ENCODE data around the gene AGAP3. TPM values are rescaled to one million over a fixed set of nuclear protein-coding genes. Genes with fewer than 3 reads are reported as not detected.

AGAP3 gene
- polyA plus RNA-seq, 3 donors = 6.4 to 133 (median 6.8) TPM

- WGBS (ENCODE audit: insufficient coverage) = 98% methylated on average over 9 of the region's 16 CpGs
These were observed 47.2 kb downstream of the AGAP3 start for GRCh38 chr7:151133266-151133985.

GRCh38 chr7:151133986-151134742 lies 47.9 kb downstream of the AGAP3 start:
- Histone ChIP-seq H3K27ac (ENCODE audit: low read depth in 1 of 2, low read length in 2 of 2) (no peak overlapping the region), H2AFZ (ENCODE audit: insufficient read depth, low read depth, low read length, poor library complexity, severe bottlenecking) (no peak overlapping the region), H3K4me2 (replicated peaks; ENCODE audit: extremely low read depth, low read length, poor library complexity, severe bottlenecking) (no peak overlapping the region), H3K4me1 (ENCODE audit: control insufficient read depth in 1 of 2, insufficient read depth in 2 of 2, low read length in 2 of 2) (no peaks in the 10 kb centered on the region), H3K79me2 (ENCODE audit: insufficient read depth, low read length) (no peaks in the 10 kb centered on the region), H3K27me3 (ENCODE audit: control insufficient read depth in 2 of 2, insufficient read depth in 2 of 2, low read length in 2 of 2) (no peaks in the 10 kb centered on the region), H3K36me3 (replicated peaks in 1 of 2; ENCODE audit: control insufficient read depth in 1 of 2, insufficient read depth in 2 of 2, low read length in 2 of 2) (peaks cover 40 to 80% of the 10 kb centered on the region in 2 donors), H3K9me3 (replicated peaks in 1 of 2; ENCODE audit: control insufficient read depth in 1 of 2, insufficient read depth in 1 of 2, low read length in 2 of 2) (no peaks in the 10 kb centered on the region), H3K9ac (ENCODE audit: insufficient read depth, low read length, poor library complexity, severe bottlenecking) (no peak overlapping the region), H4K20me1 (ENCODE audit: insufficient read depth, low read length) (peaks cover 9% of the 10 kb centered on the region), H3K4me3 (replicated peaks in 1 of 3; ENCODE audit: low read depth in 2 of 3, low read length in 3 of 3) (no peak overlapping the region)
- Mint-ChIP-seq H3K27me3 (ENCODE audit: low read depth in 3 of 3) (peaks cover 0 to 2% (median 2%) of the 10 kb centered on the region in 3 donors), H3K4me3 (no peak overlapping the region), H3K9me3 (no peaks in the 10 kb centered on the region), H3K4me1 (no peaks in the 10 kb centered on the region), H3K36me3 (peaks cover 53 to 60% of the 10 kb centered on the region in 2 donors), H3K27ac (no peak overlapping the region)
- no peak for DNase-seq
- TF ChIP-seq, protein P1, sequence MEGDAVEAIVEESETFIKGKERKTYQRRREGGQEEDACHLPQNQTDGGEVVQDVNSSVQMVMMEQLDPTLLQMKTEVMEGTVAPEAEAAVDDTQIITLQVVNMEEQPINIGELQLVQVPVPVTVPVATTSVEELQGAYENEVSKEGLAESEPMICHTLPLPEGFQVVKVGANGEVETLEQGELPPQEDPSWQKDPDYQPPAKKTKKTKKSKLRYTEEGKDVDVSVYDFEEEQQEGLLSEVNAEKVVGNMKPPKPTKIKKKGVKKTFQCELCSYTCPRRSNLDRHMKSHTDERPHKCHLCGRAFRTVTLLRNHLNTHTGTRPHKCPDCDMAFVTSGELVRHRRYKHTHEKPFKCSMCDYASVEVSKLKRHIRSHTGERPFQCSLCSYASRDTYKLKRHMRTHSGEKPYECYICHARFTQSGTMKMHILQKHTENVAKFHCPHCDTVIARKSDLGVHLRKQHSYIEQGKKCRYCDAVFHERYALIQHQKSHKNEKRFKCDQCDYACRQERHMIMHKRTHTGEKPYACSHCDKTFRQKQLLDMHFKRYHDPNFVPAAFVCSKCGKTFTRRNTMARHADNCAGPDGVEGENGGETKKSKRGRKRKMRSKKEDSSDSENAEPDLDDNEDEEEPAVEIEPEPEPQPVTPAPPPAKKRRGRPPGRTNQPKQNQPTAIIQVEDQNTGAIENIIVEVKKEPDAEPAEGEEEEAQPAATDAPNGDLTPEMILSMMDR (IDR thresholded peaks at IDR 0.05) = no peak
- intact Hi-C loops (cut with micrococcal nuclease) = no loop called here
- 97% methylated on average over 21 of the region's 24 CpGs for WGBS (ENCODE audit: insufficient coverage)

More at GRCh38 chr7:151133266-151133985, 47.2 kb downstream of the AGAP3 start:
- H3K36me3 Mint-ChIP-seq = peaks cover 57 to 64% of the 10 kb centered on the region in 2 donors
- Histone ChIP-seq H3K4me2 (replicated peaks; ENCODE audit: extremely low read depth, low read length, poor library complexity, severe bottlenecking) (no peak overlapping the region), H3K79me2 (ENCODE audit: insufficient read depth, low read length) (no peaks in the 10 kb centered on the region), H3K4me1 (ENCODE audit: control insufficient read depth in 1 of 2, insufficient read depth in 2 of 2, low read length in 2 of 2) (no peaks in the 10 kb centered on the region), H3K4me3 (replicated peaks in 1 of 3; ENCODE audit: low read depth in 2 of 3, low read length in 3 of 3) (no peak overlapping the region), H3K9me3 (replicated peaks in 1 of 2; ENCODE audit: control insufficient read depth in 1 of 2, insufficient read depth in 1 of 2, low read length in 2 of 2) (no peaks in the 10 kb centered on the region), H3K36me3 (replicated peaks in 1 of 2; ENCODE audit: control insufficient read depth in 1 of 2, insufficient read depth in 2 of 2, low read length in 2 of 2) (peaks cover 47 to 87% of the 10 kb centered on the region in 2 donors), H3K9ac (ENCODE audit: insufficient read depth, low read length, poor library complexity, severe bottlenecking) (no peak overlapping the region), H2AFZ (ENCODE audit: insufficient read depth, low read depth, low read length, poor library complexity, severe bottlenecking) (no peak overlapping the region), H3K27me3 (ENCODE audit: control insufficient read depth in 2 of 2, insufficient read depth in 2 of 2, low read length in 2 of 2) (no peaks in the 10 kb centered on the region), H3K27ac (ENCODE audit: low read depth in 1 of 2, low read length in 2 of 2) (no peak overlapping the region), H4K20me1 (ENCODE audit: insufficient read depth, low read length) (peaks cover 16% of the 10 kb centered on the region)
- TF ChIP-seq, protein P1 (IDR thresholded peaks at IDR 0.05) = no peak
- no peak overlapping the region for H3K4me3 Mint-ChIP-seq
- DNase-seq = no peak
- no peak overlapping the region for H3K27ac Mint-ChIP-seq
- H3K4me1 Mint-ChIP-seq = no peaks in the 10 kb centered on the region
- peaks cover 0 to 2% (median 2%) of the 10 kb centered on the region in 3 donors for H3K27me3 Mint-ChIP-seq (ENCODE audit: low read depth in 3 of 3)
- intact Hi-C loops (cut with micrococcal nuclease) = no loop called here
- no peaks in the 10 kb centered on the region for H3K9me3 Mint-ChIP-seq

All from CD14-positive monocyte (primary cell).